ENCODE measurements around the gene HOXA9. TPM values are rescaled to one million over a fixed set of nuclear protein-coding genes. Genes with fewer than 3 reads are reported as not detected.

Gene HOXA9
- total RNA-seq, 1 experiment from 2014 or later, result 91.0 TPM

GRCh38 chr7:27117887-27118491, 47.3 kb downstream of the HOXA9 start:
- Histone ChIP-seq H3K27ac (ENCODE audit: low read depth, low read length) (no peak overlapping the region), H3K9me2 (ENCODE audit: insufficient read depth) (no peaks in the 10 kb centered on the region), H3K9me3 (ENCODE audit: control insufficient read depth in 1 of 2, insufficient read depth in 1 of 2, low read depth in 1 of 2, low read length in 2 of 2) (no peaks in the 10 kb centered on the region), H2AFZ (ENCODE audit: low read depth, low read length, poor library complexity, severe bottlenecking) (no peak overlapping the region), H3K4me3 (replicated peaks in 1 of 2; ENCODE audit: low read depth in 1 of 2, low read length in 2 of 2) (no peak overlapping the region), H4K20me1 (ENCODE audit: insufficient read depth) (no peaks in the 10 kb centered on the region), H3K4me1 (ENCODE audit: control insufficient read depth in 1 of 2, insufficient read depth in 2 of 2, low read length in 2 of 2) (peaks cover 44 to 74% of the 10 kb centered on the region in 2 experiments), H3K79me2 (ENCODE audit: insufficient read depth, low read length) (peaks cover 4% of the 10 kb centered on the region; the same call in 1 of the 2 replicates), H3K4me2 (ENCODE audit: low read length) (no peak overlapping the region), H3K9ac (ENCODE audit: low read length) (no peak overlapping the region), H3K36me3 (ENCODE audit: control insufficient read depth in 1 of 2, insufficient read depth in 2 of 2, low read length in 2 of 2) (no peaks in the 10 kb centered on the region), H3K27me3 (ENCODE audit: insufficient read depth, low read length) (peaks cover 12% of the 10 kb centered on the region; the same call in 1 of the 2 replicates)
- no peak for TF ChIP-seq SIN3A (IDR thresholded peaks at IDR 0.05; ENCODE audit: low read depth)
- no peak for TF ChIP-seq JUND (IDR thresholded peaks at IDR 0.05)
- no peak for TF ChIP-seq EZH2phosphoT487 (IDR thresholded peaks at IDR 0.05; ENCODE audit: borderline replicate concordance)
- TF ChIP-seq TCF7L2 (IDR thresholded peaks at IDR 0.05; ENCODE audit: borderline replicate concordance, extremely low read depth, insufficient read depth, insufficient read length), result no peak
- TF ChIP-seq EGR1 (IDR thresholded peaks at IDR 0.05; ENCODE audit: low read depth), result no peak
- no peak for TF ChIP-seq FOSL1 (IDR thresholded peaks at IDR 0.05; ENCODE audit: low read depth)
- TF ChIP-seq ZFX (IDR thresholded peaks at IDR 0.05), result no peak
- no peak for TF ChIP-seq CBX3 (IDR thresholded peaks at IDR 0.05; ENCODE audit: low read depth)
- TF ChIP-seq MAX (IDR thresholded peaks at IDR 0.05), result no peak
- no peak for TF ChIP-seq EZH2 (IDR thresholded peaks at IDR 0.05)
- TF ChIP-seq SP1 (IDR thresholded peaks at IDR 0.05; ENCODE audit: low read depth), result no peak
- no peak for TF ChIP-seq ZNF274 (IDR thresholded peaks at IDR 0.05; ENCODE audit: low read depth, low read length)
- no peak for TF ChIP-seq POLR2AphosphoS5 (IDR thresholded peaks at IDR 0.05; ENCODE audit: low read depth, low read length)
- TF ChIP-seq CEBPB (IDR thresholded peaks at IDR 0.05; ENCODE audit: low read depth), result no peak
- no peak for ATAC-seq
- ChIA-PET CTCF (no interaction called here), RAD21 (ENCODE audit: low non-redundant PET in 1 of 2, low total read pairs in 2 of 2, uncharacterized antibody in 2 of 2, unreplicated experiment in 2 of 2) (no interaction called here), POLR2A (no interaction called here)
- no TSS peak for BruUV-seq (replicated peaks)
- intact Hi-C loops (cut with micrococcal nuclease), result no loop called here
- DNase-seq (ENCODE audit: low read depth, low spot score), result no peak
